Measurements from ENCODE around the gene GAGE2A.

GAGE2A gene

GRCh38 chrX:49610718-49611310 lies 21.5 kb downstream of the GAGE2A start:
- no peak for DNase-seq (ENCODE audit: low read depth, low spot score)
- Histone ChIP-seq H3K4me3 (no peak overlapping the region), H3K36me3 (ENCODE audit: insufficient read depth, low read length) (no peaks in the 10 kb centered on the region), H3K9ac (ENCODE audit: insufficient read length) (no peak overlapping the region), H3K9me3 (ENCODE audit: low read depth, low read length) (no peaks in the 10 kb centered on the region), H3K27ac (no peak overlapping the region)
- no peak for TF ChIP-seq POLR2AphosphoS5 (IDR thresholded peaks at IDR 0.05; ENCODE audit: borderline replicate concordance, low read depth, low read length)
- TF ChIP-seq FOXP2 (optimal IDR thresholded peaks at IDR 0.05; ENCODE audit: control extremely low read depth, extremely low read length, insufficient read depth): no peak
- TF ChIP-seq EZH2 (IDR thresholded peaks at IDR 0.05): no peak

GRCh38 chrX:49618574-49618973 lies 29.3 kb downstream of the GAGE2A start:
- Histone ChIP-seq H3K4me3 (no peak overlapping the region), H3K27ac (no peak overlapping the region), H3K9ac (ENCODE audit: insufficient read length) (no peak overlapping the region), H3K9me3 (ENCODE audit: low read depth, low read length) (no peaks in the 10 kb centered on the region), H3K36me3 (ENCODE audit: insufficient read depth, low read length) (no peaks in the 10 kb centered on the region)
- TF ChIP-seq FOXP2 (optimal IDR thresholded peaks at IDR 0.05; ENCODE audit: control extremely low read depth, extremely low read length, insufficient read depth): no peak
- TF ChIP-seq EZH2 (IDR thresholded peaks at IDR 0.05): no peak
- TF ChIP-seq POLR2AphosphoS5 (IDR thresholded peaks at IDR 0.05; ENCODE audit: borderline replicate concordance, low read depth, low read length): no peak
- no peak for DNase-seq (ENCODE audit: low read depth, low spot score)

GRCh38 chrX:49627086-49627777 lies 37.9 kb downstream of the GAGE2A start:
- no peak for DNase-seq (ENCODE audit: low read depth, low spot score)
- Histone ChIP-seq H3K9me3 (ENCODE audit: low read depth, low read length) (no peaks in the 10 kb centered on the region), H3K27ac (no peak overlapping the region), H3K9ac (ENCODE audit: insufficient read length) (no peak overlapping the region), H3K36me3 (ENCODE audit: insufficient read depth, low read length) (no peaks in the 10 kb centered on the region), H3K4me3 (no peak overlapping the region)
- TF ChIP-seq EZH2 (IDR thresholded peaks at IDR 0.05) (no peak), FOXP2 (optimal IDR thresholded peaks at IDR 0.05; ENCODE audit: control extremely low read depth, extremely low read length, insufficient read depth) (no peak), POLR2AphosphoS5 (IDR thresholded peaks at IDR 0.05; ENCODE audit: borderline replicate concordance, low read depth, low read length) (no peak)

- DNase-seq (ENCODE audit: low read depth, low spot score): no peak
- TF ChIP-seq EZH2 (IDR thresholded peaks at IDR 0.05) (no peak), FOXP2 (optimal IDR thresholded peaks at IDR 0.05; ENCODE audit: control extremely low read depth, extremely low read length, insufficient read depth) (no peak), POLR2AphosphoS5 (IDR thresholded peaks at IDR 0.05; ENCODE audit: borderline replicate concordance, low read depth, low read length) (no peak)
- no peak overlapping the region for H3K27ac ChIP-seq
- no peaks in the 10 kb centered on the region for H3K36me3 ChIP-seq (ENCODE audit: insufficient read depth, low read length)
- H3K9me3 ChIP-seq (ENCODE audit: low read depth, low read length): no peaks in the 10 kb centered on the region
- no peak overlapping the region for H3K9ac ChIP-seq (ENCODE audit: insufficient read length)
- no peak overlapping the region for H3K4me3 ChIP-seq
These were observed 55.8 kb downstream of the GAGE2A start for GRCh38 chrX:49644991-49645637.

Data from SK-N-MC (cell line).